Spleen (tissue), 11 donors: Measurements from ENCODE around the gene IDH2. TPM values are rescaled to one million over a fixed set of nuclear protein-coding genes. Genes with fewer than 3 reads are reported as not detected.

Experiments
- DNase-seq: peaks from one replicate; pipeline ENCODE4 v3.0.0-alpha.2; 2020
- H3K27ac ChIP-seq, 8 donors: fragments of 200-600 bp; sonication (generic) in 7 of 8; 1 replicate in 4 of 8; 2 replicates in 4 of 8; pipeline versions ENCODE4 v1.5.0 to v1.8.0; 2016 to 2021; ENCODE audit warnings: inconsistent platforms in 4 of 8, mild to moderate bottlenecking in 4 of 8, moderate library complexity in 1 of 8
- H3K27me3 ChIP-seq, 7 donors: fragments of 200-600 bp; sonication (generic) in 6 of 7; replicated peaks in 1 of 7; 1 replicate in 4 of 7; 2 replicates in 3 of 7; pipeline versions ENCODE4 v1.5.0 to v1.8.0; 2016 to 2021; ENCODE audit warnings: inconsistent platforms in 3 of 7, mild to moderate bottlenecking in 1 of 7
- H3K36me3 ChIP-seq, 6 donors: fragments of 200-600 bp; sonication (generic) in 5 of 6; 1 replicate in 4 of 6; 2 replicates in 2 of 6; pipeline versions ENCODE4 v1.5.0 to v1.8.0; 2016 to 2021; ENCODE audit warnings: inconsistent platforms in 2 of 6
- H3K4me1 ChIP-seq, 6 donors: fragments of 200-600 bp; sonication (generic) in 5 of 6; 1 replicate in 3 of 6; 2 replicates in 3 of 6; pipeline versions ENCODE4 v1.5.0 to v1.8.0; 2016 to 2021; ENCODE audit warnings: inconsistent platforms in 3 of 6
- H3K4me3 ChIP-seq, 8 donors: fragments of 200-600 bp; sonication (generic) in 7 of 8; 1 replicate in 4 of 8; 2 replicates in 4 of 8; pipeline versions ENCODE4 v1.5.0 to v1.8.0; 2016 to 2021; ENCODE audit warnings: inconsistent platforms in 4 of 8, mild to moderate bottlenecking in 4 of 8, moderate library complexity in 2 of 8
- H3K9me3 ChIP-seq, 8 donors: fragments of 200-600 bp; sonication (generic) in 7 of 8; 1 replicate in 4 of 8; 2 replicates in 4 of 8; pipeline versions ENCODE4 v1.5.0 to v1.8.0; 2016 to 2021; ENCODE audit warnings: inconsistent platforms in 4 of 8
- POLR2A ChIP-seq, 3 donors: fragments of 450-650 bp; IDR thresholded peaks; one replicate each; pipeline ENCODE4 v1.5.1; 2017; ENCODE audit warnings: antibody characterized with exemption in 3 of 3, mild to moderate bottlenecking in 1 of 3
- POLR2AphosphoS5 ChIP-seq, 3 donors: sonication (generic); formaldehyde crosslinking; IDR thresholded peaks; one replicate each; pipeline ENCODE4 v1.5.1; 2017; ENCODE audit warnings: antibody characterized with exemption in 3 of 3
- WGBS, 5 donors: extraction: QIAGEN DNeasy Blood & Tissue Kit in 3 of 5; methylation state at CpG; one replicate each; pipeline versions ENCODE4 v1.1.5 to v1.1.7; 2013 to 2018; 5-methylcytosine and 5-hydroxymethylcytosine counted together
- intact Hi-C: fragments of 100-400 bp; cut with DNase I; formaldehyde crosslinking; loops from one replicate; pipeline ENCODE4 v1.15.0; 2023; ENCODE audit warnings: low total_unique reads
- polyA plus RNA-seq, 3 donors: library from polyadenylated mRNA; stranded (reverse); fragments of 200-250 nt; gene quantifications; one replicate each; pipeline ENCODE4 v1.2.1, GENCODE V29; 2013
- total RNA-seq, 7 donors: library from RNA; depleted of rRNA in 3 of 7; stranded (reverse); fragments of >200 nt in 3 of 7; fragmentation: NEBNext Ultra II Directional in 4 of 7; extraction: Animal tissue kit (Norgen Biotek cat#: 25700) in 4 of 7; gene quantifications; one replicate each; pipeline versions ENCODE4 v1.1.0 to v1.2.1, GENCODE V29; 2016 to 2021
- TF ChIP-seq, protein P1 (sequence below), 11 experiments: fragments of 200-600 bp in 7 of 11; fragments of 450-650 bp in 4 of 11; sonication (generic) in 4 of 11; IDR thresholded peaks in 8 of 11; conservative IDR thresholded peaks in 3 of 11; 1 replicate in 7 of 11; 2 replicates in 4 of 11; pipeline versions ENCODE4 v1.4.0 to v1.8.0; 2016 to 2021; ENCODE audit warnings: antibody characterized with exemption in 11 of 11, inconsistent platforms in 4 of 11, mild to moderate bottlenecking in 1 of 11
- donor health status: healthy with polysubstance abuse.
- donor health status: DM: no; HTN: no; CAD: no; lungs with moderate emphysema.
- donor health status: DM: no; HTN: no; CAD: no.
- donor health status: Bipolar disorder and iron deficiency.
- donor health status: healthy.
- donor health status: DM: no; HTN: no; CAD: no.
- donor health status: DM: yes; HTN: yes; CAD: no.

The IDH2 gene
- total and polyA plus RNA-seq, 10 donors, result 36.4 to 70.9 (median 53.0) TPM

DNA sequence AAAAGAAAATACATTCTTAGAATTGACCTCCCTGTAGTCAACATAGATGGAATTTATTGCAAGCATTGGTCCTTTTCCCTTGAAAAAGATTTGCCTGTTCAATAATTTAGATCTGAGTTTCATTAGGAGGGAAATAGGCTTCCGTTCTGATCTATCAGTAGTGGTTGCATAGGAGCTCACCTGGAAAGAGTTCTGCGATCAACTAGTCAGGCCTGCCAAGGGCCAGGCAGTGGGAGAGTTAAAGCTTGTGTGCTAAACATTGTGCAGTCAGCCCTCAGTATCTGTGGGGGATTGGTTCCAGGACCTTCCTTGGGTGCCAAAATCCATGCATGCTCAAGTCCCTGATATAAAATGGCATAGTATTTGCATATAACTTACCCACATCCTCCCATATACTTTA lies 29.6 kb upstream of the IDH2 start:
- intact Hi-C loops, result no loop called here
- Histone ChIP-seq H3K27me3 (peaks cover 0 to 16% (median 0%) of the 10 kb centered on the region in 7 donors), H3K4me1 (peaks cover 0 to 8% (median 0%) of the 10 kb centered on the region in 6 donors), H3K4me3 (no peak overlapping the region), H3K27ac (no peak overlapping the region), H3K9me3 (no peaks in the 10 kb centered on the region), H3K36me3 (no peaks in the 10 kb centered on the region)
- TF ChIP-seq, protein P1, sequence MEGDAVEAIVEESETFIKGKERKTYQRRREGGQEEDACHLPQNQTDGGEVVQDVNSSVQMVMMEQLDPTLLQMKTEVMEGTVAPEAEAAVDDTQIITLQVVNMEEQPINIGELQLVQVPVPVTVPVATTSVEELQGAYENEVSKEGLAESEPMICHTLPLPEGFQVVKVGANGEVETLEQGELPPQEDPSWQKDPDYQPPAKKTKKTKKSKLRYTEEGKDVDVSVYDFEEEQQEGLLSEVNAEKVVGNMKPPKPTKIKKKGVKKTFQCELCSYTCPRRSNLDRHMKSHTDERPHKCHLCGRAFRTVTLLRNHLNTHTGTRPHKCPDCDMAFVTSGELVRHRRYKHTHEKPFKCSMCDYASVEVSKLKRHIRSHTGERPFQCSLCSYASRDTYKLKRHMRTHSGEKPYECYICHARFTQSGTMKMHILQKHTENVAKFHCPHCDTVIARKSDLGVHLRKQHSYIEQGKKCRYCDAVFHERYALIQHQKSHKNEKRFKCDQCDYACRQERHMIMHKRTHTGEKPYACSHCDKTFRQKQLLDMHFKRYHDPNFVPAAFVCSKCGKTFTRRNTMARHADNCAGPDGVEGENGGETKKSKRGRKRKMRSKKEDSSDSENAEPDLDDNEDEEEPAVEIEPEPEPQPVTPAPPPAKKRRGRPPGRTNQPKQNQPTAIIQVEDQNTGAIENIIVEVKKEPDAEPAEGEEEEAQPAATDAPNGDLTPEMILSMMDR (IDR thresholded peaks at IDR 0.05 in 8 of 11, conservative IDR thresholded peaks at IDR 0.05 in 3 of 11), result no peak
- TF ChIP-seq POLR2AphosphoS5 (IDR thresholded peaks at IDR 0.05) (no peak), POLR2A (IDR thresholded peaks at IDR 0.05) (no peak)
- peak; percentile 23 for DNase-seq
- WGBS, 5 donors, result 90 to 98% (median 93%) methylated on average over 2 of the region's 2 CpGs

DNA sequence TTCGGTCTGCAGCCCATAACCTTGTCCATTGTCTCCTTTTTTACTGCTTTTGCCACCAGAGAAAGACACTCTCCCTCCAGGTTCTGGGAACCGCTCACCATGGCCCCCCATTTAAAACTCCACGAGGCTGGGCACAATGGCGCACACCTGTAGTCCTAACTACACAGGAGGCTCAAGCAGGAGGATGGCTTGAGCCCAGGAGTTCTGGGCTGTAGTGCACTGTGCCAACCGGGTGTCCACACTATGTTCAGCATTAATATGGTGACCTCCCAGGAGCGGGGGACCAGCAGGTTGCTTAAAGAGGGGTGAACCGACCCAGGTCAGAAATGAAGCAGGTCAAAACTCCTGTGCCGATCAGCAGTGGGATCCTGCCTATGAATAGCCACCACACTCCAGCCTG lies 28.0 kb upstream of the IDH2 start:
- Histone ChIP-seq H3K36me3 (no peaks in the 10 kb centered on the region), H3K4me1 (peaks cover 0 to 8% (median 0%) of the 10 kb centered on the region in 6 donors), H3K9me3 (no peaks in the 10 kb centered on the region), H3K4me3 (no peak overlapping the region), H3K27me3 (peaks cover 0 to 29% (median 0%) of the 10 kb centered on the region in 7 donors), H3K27ac (no peak overlapping the region)
- intact Hi-C loops, result no loop called here
- WGBS, 5 donors, result 92 to 98% (median 95%) methylated on average over 7 to 8 of the region's 8 CpGs
- TF ChIP-seq, protein P1 (IDR thresholded peaks at IDR 0.05 in 8 of 11, conservative IDR thresholded peaks at IDR 0.05 in 3 of 11), result no peak
- no peak for TF ChIP-seq POLR2AphosphoS5 (IDR thresholded peaks at IDR 0.05)
- TF ChIP-seq POLR2A (IDR thresholded peaks at IDR 0.05), result no peak
- DNase-seq, result peak; percentile 22

DNA sequence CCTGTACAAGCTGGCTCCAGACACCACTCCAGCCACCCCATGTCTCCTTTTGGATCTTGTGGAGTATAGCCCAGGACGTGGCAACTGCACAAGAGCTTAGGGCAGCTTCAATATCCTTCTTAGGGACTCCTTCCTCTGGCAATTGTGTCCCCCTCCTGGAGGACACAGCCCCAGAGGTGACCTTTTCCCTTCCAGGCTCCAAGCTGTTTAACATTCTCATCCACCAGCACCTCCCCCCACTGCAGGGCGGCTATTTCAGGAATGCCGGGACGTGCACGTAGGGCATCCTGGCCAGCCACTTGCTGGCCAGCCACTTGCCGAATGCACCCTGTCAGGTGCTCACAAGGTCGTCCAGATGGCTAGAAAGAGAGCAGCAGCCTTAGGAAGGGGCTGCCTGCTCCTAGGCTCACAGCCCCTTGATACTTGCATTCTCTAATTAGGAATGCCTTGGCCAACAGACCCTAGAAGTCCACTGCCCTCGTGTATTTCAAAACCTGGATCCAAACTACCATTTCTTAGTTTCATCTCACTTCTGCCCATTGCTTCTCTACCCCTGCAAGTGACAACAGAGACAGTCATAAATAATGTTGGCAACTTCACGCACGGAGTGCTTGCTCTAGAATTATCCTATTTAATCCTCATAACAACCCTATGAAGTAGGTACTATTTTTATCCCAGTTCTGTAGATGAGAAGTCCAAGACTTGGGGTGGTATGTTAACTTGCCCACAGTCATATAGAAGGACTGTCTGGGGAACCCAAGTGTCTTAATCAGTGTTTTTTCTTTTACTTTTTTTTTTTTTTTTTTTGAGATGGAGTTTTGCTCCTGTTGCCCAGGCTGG lies 24.5 kb upstream of the IDH2 start:
- Histone ChIP-seq H3K27me3 (peaks cover 0 to 33% (median 0%) of the 10 kb centered on the region in 7 donors), H3K27ac (no peak overlapping the region), H3K4me1 (peaks cover 0 to 7% (median 0%) of the 10 kb centered on the region in 6 donors), H3K9me3 (no peaks in the 10 kb centered on the region), H3K36me3 (no peaks in the 10 kb centered on the region), H3K4me3 (no peak overlapping the region)
- peak; percentile 37 for DNase-seq
- 33 to 66% (median 46%) methylated on average over 10 of the region's 10 CpGs for WGBS, 5 donors
- no peak for TF ChIP-seq POLR2A (IDR thresholded peaks at IDR 0.05)
- TF ChIP-seq, protein P1 (IDR thresholded peaks at IDR 0.05 in 8 of 11, conservative IDR thresholded peaks at IDR 0.05 in 3 of 11), result no peak
- intact Hi-C loops, result no loop called here

DNA sequence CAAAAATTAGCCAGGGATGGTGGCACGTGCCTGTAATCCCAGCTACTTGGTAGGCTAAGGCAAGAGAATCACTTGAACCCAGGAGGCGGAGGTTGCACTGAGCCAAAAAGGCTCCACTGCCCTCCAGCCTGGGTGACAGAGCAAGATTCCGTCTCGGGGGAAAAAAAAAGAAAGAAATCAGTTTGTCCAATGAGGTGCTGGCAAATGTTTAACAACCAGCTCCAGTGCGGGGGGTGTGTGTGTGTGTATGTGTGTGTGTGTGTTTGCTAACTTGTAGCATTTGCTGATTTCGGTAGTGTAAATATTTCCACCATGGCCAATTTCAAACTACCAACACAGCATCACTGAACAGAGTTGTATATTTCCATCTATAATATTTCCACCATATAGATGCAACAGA lies 23.8 kb upstream of the IDH2 start:
- Histone ChIP-seq H3K27ac (no peak overlapping the region), H3K9me3 (no peaks in the 10 kb centered on the region), H3K4me1 (no peaks in the 10 kb centered on the region), H3K36me3 (no peaks in the 10 kb centered on the region), H3K27me3 (peaks cover 0 to 33% (median 0%) of the 10 kb centered on the region in 7 donors), H3K4me3 (no peak overlapping the region)
- intact Hi-C loops, result no loop called here
- no peak for TF ChIP-seq POLR2AphosphoS5 (IDR thresholded peaks at IDR 0.05)
- TF ChIP-seq, protein P1 (IDR thresholded peaks at IDR 0.05 in 8 of 11, conservative IDR thresholded peaks at IDR 0.05 in 3 of 11), result no peak
- no peak for TF ChIP-seq POLR2A (IDR thresholded peaks at IDR 0.05)
- WGBS, 5 donors, result 84 to 97% (median 87%) methylated on average over 6 of the region's 6 CpGs
- DNase-seq, result no peak
